Transverse colon (tissue), 4 donors: Measurements from ENCODE around the gene SLF2.
"Not testable (repeated sequence)": the region's sequence is repeated elsewhere in the genome, so short reads cannot be mapped to it uniquely, and the experiment has no call there.

Experiments used
- EP300 ChIP-seq: sonication (generic); formaldehyde crosslinking; IDR thresholded peaks from one replicate; pipeline ENCODE4 v1.6.1; 2017; ENCODE audit warnings: antibody characterized with exemption, low read depth
- POLR2AphosphoS5 ChIP-seq, 3 donors: sonication (generic); formaldehyde crosslinking; IDR thresholded peaks; one replicate each; pipeline ENCODE4 v1.6.1; 2016; ENCODE audit warnings: antibody characterized with exemption in 3 of 3
- TF ChIP-seq, protein P1 (sequence below), 5 experiments: fragments of 200-600 bp in 3 of 5; fragments of 450-650 bp in 2 of 5; sonication (generic) in 3 of 5; IDR thresholded peaks; 1 replicate in 2 of 5; 2 replicates in 3 of 5; pipeline ENCODE4 v1.5.1; 2016 to 2017; ENCODE audit warnings: antibody characterized with exemption in 5 of 5, inconsistent platforms in 3 of 5, mild to moderate bottlenecking in 2 of 5, moderate library complexity in 1 of 5

- TF ChIP-seq, protein P1, sequence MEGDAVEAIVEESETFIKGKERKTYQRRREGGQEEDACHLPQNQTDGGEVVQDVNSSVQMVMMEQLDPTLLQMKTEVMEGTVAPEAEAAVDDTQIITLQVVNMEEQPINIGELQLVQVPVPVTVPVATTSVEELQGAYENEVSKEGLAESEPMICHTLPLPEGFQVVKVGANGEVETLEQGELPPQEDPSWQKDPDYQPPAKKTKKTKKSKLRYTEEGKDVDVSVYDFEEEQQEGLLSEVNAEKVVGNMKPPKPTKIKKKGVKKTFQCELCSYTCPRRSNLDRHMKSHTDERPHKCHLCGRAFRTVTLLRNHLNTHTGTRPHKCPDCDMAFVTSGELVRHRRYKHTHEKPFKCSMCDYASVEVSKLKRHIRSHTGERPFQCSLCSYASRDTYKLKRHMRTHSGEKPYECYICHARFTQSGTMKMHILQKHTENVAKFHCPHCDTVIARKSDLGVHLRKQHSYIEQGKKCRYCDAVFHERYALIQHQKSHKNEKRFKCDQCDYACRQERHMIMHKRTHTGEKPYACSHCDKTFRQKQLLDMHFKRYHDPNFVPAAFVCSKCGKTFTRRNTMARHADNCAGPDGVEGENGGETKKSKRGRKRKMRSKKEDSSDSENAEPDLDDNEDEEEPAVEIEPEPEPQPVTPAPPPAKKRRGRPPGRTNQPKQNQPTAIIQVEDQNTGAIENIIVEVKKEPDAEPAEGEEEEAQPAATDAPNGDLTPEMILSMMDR (IDR thresholded peaks at IDR 0.05): not testable (repeated sequence)
- not testable (repeated sequence) for TF ChIP-seq EP300; POLR2AphosphoS5 (IDR thresholded peaks at IDR 0.05)
Observed at GRCh38 chr10:100975397-100975796, 62.6 kb downstream of the SLF2 start.
